ENCODE data around the gene APIP. TPM values are rescaled to one million over a fixed set of nuclear protein-coding genes. Genes with fewer than 3 reads are reported as not detected.

The APIP gene
- total RNA-seq, 1 donor from 2014 or later, result 21.6 TPM

GRCh38 chr11:34846467-34846866 is 69.7 kb downstream of the APIP start:
- intact Hi-C loops (cut with micrococcal nuclease), result no loop called here

- intact Hi-C loops (cut with micrococcal nuclease), result no loop called here
Measured at GRCh38 chr11:34844463-34845112, 71.6 kb downstream of the APIP start.

GRCh38 chr11:34843271-34843670 is 72.9 kb downstream of the APIP start:
- intact Hi-C loops (cut with micrococcal nuclease), result no loop called here

- intact Hi-C loops (cut with micrococcal nuclease), result loop anchor here (1.0 to 2.0 kb wide), 2 partner anchors 550 to 644 kb away; no protein-coding TSS in a partner anchor
Measured at GRCh38 chr11:34840736-34841386, 75.3 kb downstream of the APIP start.

GRCh38 chr11:34839969-34840368 is 76.2 kb downstream of the APIP start:
- intact Hi-C loops (cut with micrococcal nuclease), result loop anchor here (1.0 to 2.0 kb wide), 2 partner anchors 551 to 645 kb away; no protein-coding TSS in a partner anchor

GRCh38 chr11:34836958-34837856 is 79.0 kb downstream of the APIP start:
- intact Hi-C loops (cut with micrococcal nuclease), result no loop called here

- intact Hi-C loops (cut with micrococcal nuclease), result no loop called here
Measured at GRCh38 chr11:34833602-34834001, 82.6 kb downstream of the APIP start.

Other genes with a start within 250 kb of the APIP start
- gene PDHX, start 239 bp upstream of the APIP start, total RNA-seq, result 23.3 and 23.5 TPM in 2 replicates
- 356 and 359 TPM in 2 replicates for gene CD44, start 222.8 kb upstream of the APIP start, total RNA-seq

All from T-helper 1 cell treated with Interleukin-12 subunit alpha and Interleukin-12 subunit beta and Interleukin-4 antibody, amounts not matched to agents 30 ng/mL and 1 ng/mL, for 36 hours (primary cell).